GM13977 (cell line): ENCODE data around the gene WDR6.

Source experiments
- DNase-seq: peaks from one replicate; pipeline ENCODE4 v3.0.0; 2012; ENCODE audit warnings: low spot score
- in situ Hi-C: fragments of 300-500 bp; cut with MboI; formaldehyde crosslinking; loops from one replicate; pipeline ENCODE4 v1.12.0; 2022; ENCODE audit warnings: low sequenced_read_pairs, low pct_unique_long_range_greater_than_20kb, mixed read lengths, inconsistent platforms; ENCODE audit not compliant: unreplicated experiment
- TF ChIP-seq, protein P1 (sequence below): IDR thresholded peaks from 2 replicates; pipeline ENCODE4 v1.5.1; 2012; ENCODE audit warnings: mild to moderate bottlenecking, control low read depth; ENCODE audit not compliant: insufficient read depth; ENCODE audit errors: extremely low read depth, missing control alignments

The WDR6 gene

GRCh38 chr3:48989796-48990635, 17.2 kb upstream of the WDR6 start, which contains the start of gene P4HTM:
TSS of gene P4HTM (plus strand) at chr3:48990241. CDS start at chr3:48990257, 16 bp downstream.
- TF ChIP-seq, protein P1, sequence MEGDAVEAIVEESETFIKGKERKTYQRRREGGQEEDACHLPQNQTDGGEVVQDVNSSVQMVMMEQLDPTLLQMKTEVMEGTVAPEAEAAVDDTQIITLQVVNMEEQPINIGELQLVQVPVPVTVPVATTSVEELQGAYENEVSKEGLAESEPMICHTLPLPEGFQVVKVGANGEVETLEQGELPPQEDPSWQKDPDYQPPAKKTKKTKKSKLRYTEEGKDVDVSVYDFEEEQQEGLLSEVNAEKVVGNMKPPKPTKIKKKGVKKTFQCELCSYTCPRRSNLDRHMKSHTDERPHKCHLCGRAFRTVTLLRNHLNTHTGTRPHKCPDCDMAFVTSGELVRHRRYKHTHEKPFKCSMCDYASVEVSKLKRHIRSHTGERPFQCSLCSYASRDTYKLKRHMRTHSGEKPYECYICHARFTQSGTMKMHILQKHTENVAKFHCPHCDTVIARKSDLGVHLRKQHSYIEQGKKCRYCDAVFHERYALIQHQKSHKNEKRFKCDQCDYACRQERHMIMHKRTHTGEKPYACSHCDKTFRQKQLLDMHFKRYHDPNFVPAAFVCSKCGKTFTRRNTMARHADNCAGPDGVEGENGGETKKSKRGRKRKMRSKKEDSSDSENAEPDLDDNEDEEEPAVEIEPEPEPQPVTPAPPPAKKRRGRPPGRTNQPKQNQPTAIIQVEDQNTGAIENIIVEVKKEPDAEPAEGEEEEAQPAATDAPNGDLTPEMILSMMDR, result peak; percentile 24
- DNase-seq, result peak; percentile 83
- in situ Hi-C loops, result no loop called here

DNA sequence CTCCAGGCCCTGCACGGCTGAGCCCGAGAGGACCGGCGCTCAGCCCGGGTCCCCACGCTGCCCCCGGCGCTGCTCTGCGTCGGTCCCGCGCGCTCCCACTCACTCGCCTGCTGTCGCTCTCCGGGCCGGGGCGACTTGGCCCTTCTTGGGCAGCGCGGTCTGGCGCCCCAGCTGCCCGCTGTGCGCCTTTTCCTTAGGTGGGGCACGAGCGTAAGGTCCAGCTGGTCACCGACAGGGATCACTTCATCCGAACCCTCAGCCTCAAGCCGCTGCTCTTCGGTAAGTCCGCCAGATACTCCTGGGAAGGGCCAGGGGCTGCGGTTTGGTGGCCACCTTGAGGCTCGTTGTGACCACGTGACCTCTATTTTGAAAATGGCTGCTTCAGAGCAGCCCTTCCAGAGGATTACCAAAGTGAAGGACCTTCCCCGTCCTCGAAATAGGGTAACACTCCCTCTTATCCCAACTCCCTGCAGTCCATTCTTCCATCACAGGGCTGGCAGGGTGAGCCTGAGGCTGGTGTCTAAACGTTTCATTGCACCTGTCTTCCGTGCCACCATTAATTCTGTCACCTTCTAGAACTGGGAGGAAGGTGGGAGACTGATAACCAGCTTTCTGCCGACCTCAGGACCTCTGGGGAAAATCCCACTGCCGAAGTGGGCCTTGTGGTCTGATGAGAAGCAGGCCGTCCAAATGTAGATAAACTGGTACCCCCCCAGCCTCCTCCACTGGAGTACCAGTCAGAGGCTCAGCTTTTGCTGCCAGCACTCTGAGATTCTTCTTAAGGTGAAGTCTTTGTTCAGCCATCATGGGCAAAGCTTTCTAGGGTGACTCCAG, 16.3 kb upstream of the WDR6 start:
- in situ Hi-C loops, result no loop called here
- DNase-seq, result no peak
- TF ChIP-seq, protein P1, result no peak

DNA sequence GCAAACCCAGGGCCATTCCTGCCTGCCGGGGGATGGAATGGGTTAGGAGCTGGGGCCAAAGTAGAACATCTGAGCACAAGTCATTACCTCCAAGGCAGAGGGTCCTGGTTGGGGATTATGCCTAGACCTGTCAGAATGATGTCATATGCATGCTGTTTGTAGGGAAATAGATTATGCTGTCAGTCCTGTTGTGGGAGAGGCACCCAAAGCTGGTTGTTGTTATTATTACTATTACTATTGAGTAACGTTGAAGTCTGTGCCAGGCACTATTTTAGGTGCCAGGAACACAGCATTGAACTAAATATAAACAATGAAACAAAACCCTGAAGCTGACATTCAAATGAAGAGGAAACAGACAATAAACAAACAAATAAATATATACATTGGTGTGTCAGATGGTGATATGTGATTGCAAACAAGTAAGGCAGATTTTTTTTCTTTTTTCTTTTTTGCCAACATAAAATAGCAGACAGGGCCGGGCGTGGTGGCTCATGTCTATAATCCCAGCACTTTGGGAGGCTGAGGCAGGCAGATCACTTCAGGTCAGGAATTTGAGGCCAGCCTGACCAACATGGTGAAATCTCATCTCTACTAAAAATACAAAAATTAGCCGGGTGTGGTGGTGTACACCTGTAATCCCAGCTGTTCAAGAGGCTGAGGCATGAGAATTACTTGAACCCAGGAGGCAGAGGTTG, 15.2 kb upstream of the WDR6 start:
- DNase-seq, result no peak
- TF ChIP-seq, protein P1, result no peak
- in situ Hi-C loops, result no loop called here

DNA sequence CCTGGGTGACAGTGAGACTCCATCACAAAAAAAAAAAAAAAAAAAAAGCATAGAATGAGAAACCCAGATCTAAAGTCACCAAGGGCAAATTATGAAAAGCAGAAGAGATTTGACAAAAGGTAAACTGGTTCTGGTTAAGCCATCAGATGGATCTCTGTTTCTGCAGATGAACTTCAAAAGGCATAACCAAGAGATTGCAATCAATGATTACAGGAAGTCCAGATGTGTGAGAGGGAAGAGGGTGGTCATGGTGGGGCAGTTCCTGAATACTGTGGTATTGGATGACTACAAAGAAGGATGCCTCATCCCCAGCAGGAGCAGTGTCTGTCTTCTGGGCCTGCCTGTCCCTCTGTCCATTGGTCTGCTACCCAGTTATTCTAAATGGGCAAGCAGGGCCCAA, 13.4 kb upstream of the WDR6 start:
- in situ Hi-C loops, result no loop called here
- no peak for DNase-seq
- TF ChIP-seq, protein P1, result no peak

GRCh38 chr3:48996640-48997039, 10.6 kb upstream of the WDR6 start:
- DNase-seq, result no peak
- TF ChIP-seq, protein P1, result no peak
- in situ Hi-C loops, result no loop called here

- no peak for DNase-seq
- TF ChIP-seq, protein P1, result no peak
- in situ Hi-C loops, result no loop called here
Measured at GRCh38 chr3:48997102-48997635, 10.0 kb upstream of the WDR6 start.
